AG08396 (cell line): ENCODE results near the gene PRSS56.
"Not testable (repeated sequence)": the region's sequence is repeated elsewhere in the genome, so short reads cannot be mapped to it uniquely, and the experiment has no call there.

Experiments used
- DNase-seq: peaks from one replicate; pipeline ENCODE4 v3.0.0; 2012; ENCODE audit warnings: low spot score, mixed read lengths

The PRSS56 gene

DNA sequence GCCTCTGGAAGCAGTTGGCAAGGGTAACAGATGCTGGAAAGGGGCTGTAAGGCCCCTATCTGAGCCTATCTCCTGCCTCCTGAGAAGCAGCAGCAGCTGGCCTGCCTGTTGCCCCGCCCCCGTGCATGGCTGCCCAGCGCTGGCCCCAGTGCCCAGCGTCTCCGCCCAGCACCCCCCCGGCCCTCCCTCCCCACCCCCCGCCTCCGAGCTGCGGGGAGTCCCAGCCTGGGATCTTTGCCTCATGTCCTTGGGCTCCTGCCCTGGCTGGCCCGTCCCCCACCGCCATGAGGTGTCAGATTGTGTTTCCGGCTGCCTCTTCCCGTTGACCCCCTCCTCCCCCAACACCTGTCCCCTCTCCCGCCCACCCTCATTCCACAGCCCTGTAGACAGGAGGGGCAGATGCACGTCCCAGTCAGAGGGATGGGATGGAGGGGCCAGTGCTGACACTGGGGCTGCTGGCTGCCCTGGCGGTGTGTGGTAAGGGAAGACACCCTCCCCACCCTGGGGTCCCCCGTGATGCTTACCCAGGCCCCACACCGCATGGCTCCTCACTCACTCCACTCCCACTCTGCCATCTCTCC, 5.7 kb downstream of the PRSS56 start, which contains the start of gene CHRND:
TSS of gene CHRND (plus strand) at position 370 of the 581 bp plus-strand sequence. CDS start at position 426, 56 bp downstream.
- peak; percentile 65 for DNase-seq

DNA sequence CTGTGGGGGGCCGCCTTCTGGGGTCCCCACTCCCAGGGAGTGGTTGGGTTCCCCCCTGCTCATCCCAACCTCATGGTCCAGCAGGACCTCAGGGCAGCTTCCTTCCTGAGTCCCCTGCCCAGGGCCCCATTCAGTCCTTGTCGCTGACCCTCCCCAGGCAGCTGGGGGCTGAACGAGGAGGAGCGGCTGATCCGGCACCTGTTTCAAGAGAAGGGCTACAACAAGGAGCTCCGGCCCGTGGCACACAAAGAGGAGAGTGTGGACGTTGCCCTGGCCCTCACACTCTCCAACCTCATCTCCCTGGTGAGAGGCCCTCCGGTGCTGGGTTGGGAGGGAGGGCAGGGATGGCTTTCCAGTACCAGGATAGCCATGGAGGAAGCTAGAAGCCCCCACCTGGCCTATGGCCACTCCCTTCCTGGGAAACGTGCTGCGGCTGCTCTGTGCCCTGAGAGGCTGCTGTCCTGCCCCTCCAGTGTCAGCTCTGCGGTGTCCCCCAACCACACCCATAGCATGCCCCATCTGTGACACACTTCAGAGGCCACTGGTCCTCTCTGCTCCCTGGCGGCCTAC, 6.3 kb downstream of the PRSS56 start:
- DNase-seq, result no peak

DNA sequence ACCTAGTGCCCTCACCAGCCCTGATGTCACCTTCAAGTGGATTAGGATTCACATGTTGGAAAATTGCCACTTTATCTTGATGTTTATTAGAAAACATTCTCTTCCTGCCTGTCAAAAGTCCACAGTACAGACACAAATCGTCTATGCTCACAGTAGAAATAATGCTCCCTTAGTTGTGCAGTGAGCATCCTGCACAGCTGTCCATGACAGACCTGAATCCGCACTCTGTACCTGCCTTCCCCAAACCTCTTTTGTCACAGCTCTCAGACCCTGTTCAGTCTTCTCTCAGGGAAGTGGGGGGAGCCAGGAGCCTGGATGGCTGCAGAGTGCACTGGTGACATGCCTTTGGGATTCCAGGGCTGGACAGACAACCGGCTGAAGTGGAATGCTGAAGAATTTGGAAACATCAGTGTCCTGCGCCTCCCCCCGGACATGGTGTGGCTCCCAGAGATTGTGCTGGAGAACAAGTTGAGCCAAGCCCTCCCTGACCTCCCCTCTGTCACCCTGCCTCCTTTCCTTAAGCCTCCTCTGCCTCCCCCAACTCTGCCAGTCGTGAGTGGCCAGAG, 7.8 kb downstream of the PRSS56 start:
- DNase-seq, result no peak

DNA sequence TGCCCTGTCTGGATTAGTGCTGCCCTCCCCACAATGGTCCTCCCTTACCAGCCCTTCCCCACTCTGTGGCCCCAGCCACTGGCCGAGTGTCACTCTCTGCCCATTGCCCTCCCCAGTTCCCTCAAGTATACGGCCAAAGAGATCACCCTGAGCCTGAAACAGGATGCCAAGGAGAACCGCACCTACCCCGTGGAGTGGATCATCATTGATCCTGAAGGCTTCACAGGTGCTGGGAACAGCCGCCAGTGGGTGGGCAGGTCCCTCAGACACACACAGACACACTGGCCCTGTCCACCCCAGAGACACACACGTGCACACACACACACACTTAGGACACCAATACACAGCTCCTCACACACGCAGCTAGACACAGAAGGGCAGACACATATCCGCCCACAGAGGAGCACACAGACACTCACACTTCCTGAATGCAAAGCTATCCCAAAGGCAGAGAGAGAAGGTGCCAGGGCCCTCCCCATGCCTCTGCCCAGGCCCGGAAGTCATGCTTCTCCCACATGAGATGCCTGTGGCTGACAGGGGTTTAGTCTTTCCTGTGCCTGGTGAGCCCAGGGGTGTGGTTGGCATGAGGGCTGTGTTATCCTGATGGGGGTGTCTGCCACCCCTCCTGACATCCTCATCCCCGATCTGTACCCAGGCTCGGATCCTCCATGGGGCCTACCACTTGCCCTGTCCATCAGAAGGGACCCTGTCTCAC, 8.7 kb downstream of the PRSS56 start:
- no peak for DNase-seq

DNA sequence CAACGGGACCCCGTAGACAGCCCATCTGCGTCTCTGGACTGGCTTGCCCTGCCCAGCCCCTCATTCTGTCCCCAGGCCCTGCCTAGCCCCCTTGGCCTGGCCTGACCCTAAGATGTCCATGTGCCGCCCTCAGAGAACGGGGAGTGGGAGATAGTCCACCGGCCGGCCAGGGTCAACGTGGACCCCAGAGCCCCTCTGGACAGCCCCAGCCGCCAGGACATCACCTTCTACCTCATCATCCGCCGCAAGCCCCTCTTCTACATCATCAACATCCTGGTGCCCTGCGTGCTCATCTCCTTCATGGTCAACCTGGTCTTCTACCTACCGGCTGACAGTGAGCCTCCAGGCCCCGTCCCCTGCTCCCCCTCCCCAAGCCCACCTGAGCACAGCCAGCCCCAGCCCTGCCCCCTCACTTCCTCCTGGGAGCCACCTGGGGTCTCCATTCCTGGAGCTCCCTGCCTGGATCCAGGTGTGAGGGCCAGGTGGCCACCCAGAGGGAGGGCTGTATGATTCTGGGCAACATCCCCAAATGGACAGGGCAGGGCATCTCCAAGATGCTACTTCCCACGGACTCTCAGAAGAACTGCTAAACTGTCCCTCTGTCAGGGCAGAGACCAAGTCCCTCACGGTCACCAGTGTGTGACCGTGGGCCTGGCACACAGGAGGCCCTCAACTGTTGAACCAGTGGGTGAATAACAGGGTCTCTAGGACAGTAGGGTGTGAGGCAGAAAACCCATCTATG, 9.8 kb downstream of the PRSS56 start:
- no peak for DNase-seq

DNA sequence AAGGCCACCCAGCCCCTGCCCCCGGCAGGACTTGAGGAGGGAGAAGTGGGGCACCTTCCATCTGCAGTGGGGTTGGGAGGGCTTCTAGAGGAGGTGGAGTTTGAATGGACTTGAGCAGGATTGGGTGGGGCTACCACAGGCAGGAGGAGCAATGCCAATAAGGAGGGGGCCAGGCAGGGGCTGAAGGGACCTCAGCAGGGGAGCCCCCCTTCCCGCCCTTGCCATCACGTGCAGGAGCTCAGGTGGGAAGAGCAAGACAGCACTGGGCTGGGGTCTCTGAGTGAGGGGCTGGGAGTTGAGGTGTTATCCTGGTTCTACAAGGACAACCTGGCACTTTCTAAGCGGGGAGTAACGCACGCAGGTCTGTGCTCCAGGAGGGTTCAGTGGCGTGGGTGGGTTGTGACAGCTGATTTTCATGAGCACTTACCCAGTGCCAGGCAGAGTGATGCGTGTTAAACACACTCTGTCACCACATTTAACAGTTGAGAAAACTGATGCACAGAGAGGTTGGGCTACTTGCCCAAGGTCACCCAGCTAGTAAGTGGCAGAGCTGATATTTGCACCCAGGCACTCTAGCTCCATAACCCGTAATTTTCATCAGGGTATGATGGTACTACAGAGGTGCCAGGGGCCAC, 10.6 kb downstream of the PRSS56 start:
- DNase-seq, result no peak

DNA sequence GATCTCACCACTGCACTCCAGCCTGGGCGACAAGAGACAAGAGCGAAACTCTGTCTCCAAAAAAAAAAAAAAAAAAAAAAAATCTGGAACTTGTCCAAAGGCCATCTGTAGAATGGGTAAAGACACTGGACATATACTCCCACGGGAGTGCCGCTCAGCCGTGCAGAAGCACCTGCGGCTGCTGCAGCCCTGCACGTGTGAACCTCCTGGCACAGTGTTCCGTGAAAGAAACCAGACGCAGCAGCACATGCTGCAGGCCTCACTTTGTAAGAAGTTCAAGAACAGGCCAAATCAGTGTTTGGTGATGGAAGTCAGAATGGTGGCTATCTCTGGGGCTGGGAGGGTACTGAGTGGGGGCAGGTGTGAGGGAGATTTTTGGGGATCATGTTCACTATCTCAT, 12.2 kb downstream of the PRSS56 start:
- no peak for DNase-seq

DNA sequence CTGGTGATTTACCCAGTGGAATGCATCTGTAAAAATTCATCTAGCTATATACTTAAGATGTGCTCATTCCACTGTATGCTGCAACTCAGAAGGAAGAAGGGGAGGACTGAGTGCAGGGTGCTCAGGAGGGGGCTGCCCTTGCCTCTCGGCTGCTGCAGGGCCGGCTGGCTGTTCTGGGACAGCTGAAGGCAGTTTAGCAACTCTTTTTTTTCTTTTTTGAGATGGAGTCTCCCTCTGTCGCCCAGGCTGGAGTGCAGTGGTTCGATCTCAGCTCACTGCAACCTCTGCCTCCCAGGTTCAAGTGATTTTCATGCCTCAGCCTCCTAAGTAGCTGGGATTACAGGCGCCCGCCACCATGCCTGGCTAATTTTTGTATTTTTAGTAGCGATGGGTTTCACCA, 12.6 kb downstream of the PRSS56 start:
- DNase-seq, result not testable (repeated sequence)

DNA sequence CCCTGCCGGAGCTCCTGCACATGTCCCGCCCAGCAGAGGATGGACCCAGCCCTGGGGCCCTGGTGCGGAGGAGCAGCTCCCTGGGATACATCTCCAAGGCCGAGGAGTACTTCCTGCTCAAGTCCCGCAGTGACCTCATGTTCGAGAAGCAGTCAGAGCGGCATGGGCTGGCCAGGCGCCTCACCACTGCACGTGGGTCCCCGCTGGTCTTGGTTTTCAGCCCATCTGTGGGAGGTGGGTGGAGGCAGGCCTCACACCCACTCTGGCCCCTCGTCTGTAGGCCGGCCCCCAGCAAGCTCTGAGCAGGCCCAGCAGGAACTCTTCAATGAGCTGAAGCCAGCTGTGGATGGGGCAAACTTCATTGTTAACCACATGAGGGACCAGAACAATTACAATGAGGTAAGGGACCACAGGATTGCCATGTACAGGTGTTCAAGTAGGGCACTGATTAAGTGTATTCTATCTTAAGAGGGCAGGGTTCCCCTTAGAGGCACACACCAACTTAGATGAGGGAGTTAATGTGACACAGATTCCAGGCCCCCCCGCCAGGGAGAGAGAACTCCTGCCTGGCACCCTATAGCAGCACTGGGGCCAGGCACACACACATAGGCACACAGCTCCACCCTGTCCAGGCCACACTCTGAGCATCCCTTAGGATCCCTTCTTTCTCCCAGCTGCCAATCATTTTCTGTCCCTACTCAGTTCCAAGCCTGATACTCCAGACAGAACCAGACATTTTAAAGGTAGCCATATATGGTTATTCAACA, 13.9 kb downstream of the PRSS56 start:
- DNase-seq, result no peak

DNA sequence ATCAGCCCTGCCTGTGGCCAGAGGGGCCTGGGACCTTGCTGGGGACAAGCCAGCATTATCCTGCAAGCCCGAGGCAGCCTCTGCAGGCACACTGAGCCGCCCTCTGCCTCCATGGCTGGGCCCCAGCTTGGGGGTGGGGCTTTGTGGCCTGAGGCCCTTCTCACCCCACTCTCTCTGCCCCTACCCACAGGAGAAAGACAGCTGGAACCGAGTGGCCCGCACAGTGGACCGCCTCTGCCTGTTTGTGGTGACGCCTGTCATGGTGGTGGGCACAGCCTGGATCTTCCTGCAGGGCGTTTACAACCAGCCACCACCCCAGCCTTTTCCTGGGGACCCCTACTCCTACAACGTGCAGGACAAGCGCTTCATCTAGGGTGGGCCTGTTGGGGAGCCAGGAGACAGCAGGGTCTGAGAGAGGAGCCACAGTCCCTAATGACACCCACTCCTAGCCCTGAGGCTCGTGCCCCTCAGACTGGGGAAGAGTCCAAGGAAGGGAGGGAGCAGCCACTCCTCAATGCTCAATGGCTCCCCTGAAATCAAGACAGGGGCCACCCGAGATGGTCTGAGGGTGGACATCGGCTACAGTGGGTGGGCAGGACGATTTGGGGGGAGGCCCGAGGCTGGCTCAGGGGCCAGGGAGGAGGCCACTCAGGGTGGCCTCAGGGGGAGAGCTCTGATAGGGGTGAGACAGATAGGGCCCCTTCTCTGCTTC, 14.9 kb downstream of the PRSS56 start:
- DNase-seq, result no peak

DNA sequence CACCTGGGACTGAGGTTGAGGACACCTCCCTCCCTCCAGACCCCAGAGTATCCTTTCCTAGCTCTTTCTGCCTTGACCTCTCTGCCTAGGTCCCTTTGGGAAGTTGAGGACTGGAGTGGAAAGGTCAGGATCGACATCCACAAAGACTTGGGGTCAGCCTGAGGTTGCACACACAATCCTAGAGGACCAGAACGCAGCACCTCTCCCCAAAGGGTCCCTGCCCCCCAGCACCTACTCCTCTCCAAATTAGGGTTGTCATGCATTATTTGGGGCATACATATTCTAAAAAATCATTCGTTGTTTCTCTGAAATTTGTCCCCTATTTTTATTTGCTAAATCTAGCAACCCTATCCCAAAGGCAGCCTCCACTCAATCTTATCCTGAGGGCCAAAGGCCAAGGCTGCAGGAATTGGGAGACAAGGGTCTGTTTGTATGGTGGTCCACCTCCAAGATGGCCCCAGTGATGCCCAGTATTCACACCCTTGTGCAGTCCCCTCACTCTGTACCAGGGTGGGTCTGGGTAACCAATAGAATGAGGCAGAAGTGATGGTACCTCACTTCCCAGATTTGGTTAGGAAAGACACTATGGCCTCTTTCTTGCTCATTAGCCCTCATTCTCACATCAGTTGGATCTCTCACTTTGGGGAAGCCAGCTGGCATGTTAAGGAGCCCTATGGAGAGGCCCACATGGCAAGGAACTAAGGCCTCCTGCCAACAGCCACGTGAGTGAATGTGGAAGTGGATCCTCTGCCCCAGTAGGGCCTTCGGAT, 15.8 kb downstream of the PRSS56 start:
- no peak for DNase-seq

DNA sequence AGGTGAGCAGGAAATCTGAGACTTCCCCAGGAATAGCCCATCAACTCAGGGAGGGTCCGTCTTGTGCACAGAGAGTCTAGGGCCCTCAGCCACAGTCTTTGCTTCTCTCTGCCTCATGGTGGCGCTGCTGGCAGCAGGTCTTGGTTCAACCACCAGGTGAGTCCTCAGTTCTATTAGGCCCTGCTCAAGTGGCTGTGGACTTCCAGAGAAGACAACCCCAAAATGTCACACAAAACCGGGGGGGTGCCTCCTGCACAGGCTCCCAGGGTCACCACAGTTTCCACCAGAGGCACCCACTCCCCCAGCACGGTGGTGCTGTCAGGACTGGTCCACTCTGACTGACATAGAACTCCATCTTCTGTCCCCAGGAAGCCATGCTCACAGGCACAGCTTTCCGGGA, 16.9 kb downstream of the PRSS56 start:
- no peak for DNase-seq

DNA sequence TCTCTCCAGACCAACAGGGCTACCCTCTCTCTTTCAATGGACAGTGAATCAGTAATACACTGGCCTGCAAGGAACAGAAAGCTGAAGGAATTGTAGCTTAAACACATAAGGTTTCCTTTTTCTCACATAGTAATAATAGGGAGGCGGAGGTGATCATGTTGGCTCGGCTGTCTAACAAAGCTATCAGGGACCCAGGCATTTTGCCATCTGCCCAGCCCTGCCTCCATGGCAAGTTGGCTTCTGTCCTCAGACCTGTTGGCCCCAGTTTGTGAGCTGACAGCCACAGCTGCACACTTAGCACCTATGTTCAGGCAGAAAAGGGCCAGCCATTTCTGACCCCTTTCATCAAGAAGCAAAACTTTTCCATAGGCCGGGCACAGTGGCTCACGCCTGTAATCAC, 17.3 kb downstream of the PRSS56 start:
- no peak for DNase-seq

DNA sequence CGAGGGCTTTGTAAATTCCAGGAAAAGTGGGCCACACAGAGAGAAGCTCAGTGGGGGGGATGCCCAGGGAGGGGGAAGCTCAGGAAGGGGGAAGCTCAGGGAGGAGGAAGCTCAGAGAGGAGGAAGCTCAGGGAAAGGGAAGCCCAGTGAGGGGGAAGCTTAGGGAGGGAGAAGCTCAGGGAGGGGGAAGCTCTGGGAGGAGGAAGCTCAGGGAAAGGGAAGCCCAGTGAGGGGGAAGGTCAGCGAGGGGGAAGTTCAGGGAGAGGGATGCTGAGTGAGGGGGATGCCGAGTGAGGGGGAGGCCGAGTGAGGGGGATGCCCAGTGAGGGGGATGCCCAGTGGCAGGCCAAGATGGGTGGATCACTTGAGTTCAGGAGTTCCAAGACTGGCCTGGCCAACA, 18.5 kb downstream of the PRSS56 start:
- DNase-seq, result no peak

DNA sequence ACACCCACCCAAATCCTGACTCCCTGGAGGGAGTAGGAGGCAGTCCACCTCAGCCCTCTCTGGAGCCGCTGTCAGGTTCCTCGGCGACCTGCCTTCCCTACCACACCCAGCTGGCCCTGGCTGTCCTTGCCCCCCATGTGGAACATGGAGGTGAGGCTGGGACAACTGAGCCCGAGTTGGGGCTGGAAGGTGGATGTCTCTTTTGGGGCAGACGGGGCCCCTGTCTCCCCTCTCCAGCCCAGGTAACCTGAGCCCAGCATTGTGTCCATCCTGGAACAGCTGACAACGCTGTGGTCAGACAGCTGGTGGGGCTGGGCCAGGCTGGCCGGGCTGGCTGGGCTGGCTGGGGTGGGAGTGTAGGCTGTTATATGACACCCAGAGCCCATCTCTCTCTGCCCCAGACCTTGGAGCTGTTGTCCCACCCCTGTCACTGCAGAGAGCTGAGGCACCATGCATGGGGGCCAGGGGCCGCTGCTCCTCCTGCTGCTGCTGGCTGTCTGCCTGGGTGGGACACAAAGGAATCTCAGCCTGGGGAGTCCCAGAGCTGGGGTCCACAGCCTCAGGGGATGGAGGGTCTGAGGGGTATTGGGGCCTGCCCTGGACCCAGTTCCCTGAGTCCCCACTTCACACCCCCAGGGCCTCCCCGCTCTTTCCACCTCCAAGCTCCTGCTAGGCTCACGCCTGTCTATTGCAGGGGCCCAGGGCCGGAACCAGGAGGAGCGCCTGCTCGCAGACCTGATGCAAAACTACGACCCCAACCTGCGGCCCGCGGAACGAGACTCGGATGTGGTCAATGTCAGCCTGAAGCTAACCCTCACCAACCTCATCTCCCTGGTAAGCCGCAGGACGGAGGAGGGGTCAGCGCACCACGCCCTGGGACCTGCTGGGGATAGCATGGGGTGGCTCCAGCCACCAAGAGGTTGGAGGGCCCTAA, 19.4 kb downstream of the PRSS56 start, which contains the start of gene CHRNG:
TSS of gene CHRNG (plus strand) at position 395 of the 934 bp plus-strand sequence. CDS start at position 451, 56 bp downstream.
- no peak for DNase-seq

DNA sequence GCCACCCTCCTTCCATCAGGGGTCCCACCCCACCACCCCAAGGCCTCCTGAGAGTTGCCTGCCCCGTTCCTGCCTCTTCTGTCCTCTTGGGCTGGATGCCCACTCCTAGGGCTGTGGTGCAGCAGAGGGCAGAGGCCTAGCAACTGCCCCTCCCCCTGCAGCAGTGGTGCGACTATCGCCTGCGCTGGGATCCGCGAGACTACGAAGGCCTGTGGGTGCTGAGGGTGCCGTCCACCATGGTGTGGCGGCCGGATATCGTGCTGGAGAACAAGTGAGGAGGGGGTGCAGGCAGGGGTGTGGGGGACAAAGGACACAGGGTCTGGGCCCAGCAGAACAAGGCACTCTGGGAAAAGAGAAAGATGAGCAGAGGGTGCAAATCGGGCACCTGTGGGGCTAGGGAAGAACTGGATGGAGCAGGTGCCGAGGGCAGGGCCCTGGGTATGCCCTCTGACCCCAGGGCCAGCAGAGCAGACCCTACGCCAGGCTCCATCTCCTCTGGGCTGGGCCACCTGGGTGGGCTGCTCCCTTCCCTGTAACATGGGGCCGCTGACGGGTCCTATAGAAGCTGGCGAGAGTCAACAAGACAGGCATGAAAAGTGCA, 20.4 kb downstream of the PRSS56 start:
- DNase-seq, result no peak

DNA sequence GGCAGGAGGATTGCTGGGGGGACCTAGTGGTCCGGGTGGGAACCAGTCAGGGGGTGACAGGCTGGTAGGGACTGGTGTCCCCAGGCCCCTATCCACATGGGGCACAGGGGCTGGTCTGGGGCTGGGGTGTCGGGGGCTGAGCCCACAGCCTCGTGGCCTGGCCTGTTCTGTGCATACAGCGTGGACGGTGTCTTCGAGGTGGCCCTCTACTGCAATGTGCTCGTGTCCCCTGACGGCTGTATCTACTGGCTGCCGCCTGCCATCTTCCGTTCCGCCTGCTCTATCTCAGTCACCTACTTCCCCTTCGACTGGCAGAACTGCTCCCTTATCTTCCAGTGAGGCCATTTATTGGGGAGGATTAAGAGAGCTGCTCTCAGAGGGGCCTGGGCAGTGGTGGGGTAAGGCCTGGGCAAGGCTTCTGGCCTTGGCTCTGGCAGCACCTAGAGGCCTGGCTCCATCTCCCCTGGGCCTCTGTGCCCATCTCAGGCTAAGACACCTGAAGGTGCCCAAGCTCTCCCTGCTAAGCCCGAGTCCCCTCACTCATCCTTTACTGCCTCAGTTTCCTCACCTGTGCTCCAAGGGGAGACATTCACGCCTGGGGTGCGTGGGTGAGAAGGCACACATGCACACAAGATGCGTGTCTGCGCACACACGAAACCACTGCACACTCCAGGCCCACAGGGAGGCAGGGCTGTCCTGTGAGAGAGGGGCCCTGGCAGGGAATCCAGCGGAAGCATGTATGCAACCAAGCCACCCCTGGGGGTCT, 21.2 kb downstream of the PRSS56 start:
- no peak for DNase-seq
